ENCODE data around the gene MARK4.

GRCh38 chr19:45264781-45265317, 13.8 kb downstream of the MARK4 start:
- TF ChIP-seq EZH2phosphoT487 (IDR thresholded peaks at IDR 0.05; ENCODE audit: insufficient read depth, low read depth) (no peak), EZH2 (IDR thresholded peaks at IDR 0.05; ENCODE audit: insufficient read depth, poor library complexity, severe bottlenecking) (no peak)

Data from GM23248 (cell line).